Hematopoietic multipotent progenitor cell treated with erythropoietin and hydrocortisone succinate and interleukin-3 and kit ligand, for 8 days (in vitro differentiated cells): ENCODE data around the gene TRIM15.
A peak's percentile ranks its signal among the peaks of the same experiment; 100 is the strongest.
"Not testable (repeated sequence)": the region's sequence is repeated elsewhere in the genome, so short reads cannot be mapped to it uniquely, and the experiment has no call there.

Source experiments
- DNase-seq: peaks from one replicate; pipeline ENCODE4 v3.0.0-alpha.2; 2015

TRIM15 gene

GRCh38 chr6:30163918-30164654 lies 740 bp downstream of the TRIM15 start:
- DNase-seq = no peak

- no peak for DNase-seq
These were observed 1.4 kb downstream of the TRIM15 start for GRCh38 chr6:30164714-30165113.

GRCh38 chr6:30165238-30165637 lies 1.9 kb downstream of the TRIM15 start:
- not testable (repeated sequence) for DNase-seq

GRCh38 chr6:30167101-30167500 lies 3.8 kb downstream of the TRIM15 start:
- no peak for DNase-seq

- peak; percentile 75 for DNase-seq
These were observed 5.4 kb downstream of the TRIM15 start for GRCh38 chr6:30168741-30169140.

GRCh38 chr6:30169658-30170614 lies 6.6 kb downstream of the TRIM15 start:
- DNase-seq = peak; percentile 77

- peak; percentile 66 for DNase-seq
These were observed 8.5 kb downstream of the TRIM15 start for GRCh38 chr6:30171677-30172471.

- no peak for DNase-seq
These were observed 9.3 kb downstream of the TRIM15 start for GRCh38 chr6:30172681-30173080.

GRCh38 chr6:30175765-30176164 lies 12.4 kb downstream of the TRIM15 start:
- no peak for DNase-seq

- no peak for DNase-seq
These were observed 15.5 kb downstream of the TRIM15 start for GRCh38 chr6:30178837-30179236.

GRCh38 chr6:30180145-30180544 lies 16.8 kb downstream of the TRIM15 start:
- DNase-seq = no peak

GRCh38 chr6:30184417-30185031 lies 21.2 kb downstream of the TRIM15 start:
- DNase-seq = no peak

- DNase-seq = no peak
These were observed 22.6 kb downstream of the TRIM15 start for GRCh38 chr6:30185846-30186484.

GRCh38 chr6:30188541-30188940 lies 25.2 kb downstream of the TRIM15 start:
- no peak for DNase-seq

- DNase-seq = no peak
These were observed 28.7 kb downstream of the TRIM15 start for GRCh38 chr6:30192076-30192475.

- no peak for DNase-seq
These were observed 31.7 kb downstream of the TRIM15 start for GRCh38 chr6:30194797-30195690.

- no peak for DNase-seq
These were observed 32.6 kb downstream of the TRIM15 start for GRCh38 chr6:30195951-30196350.

GRCh38 chr6:30196376-30196775 lies 33.0 kb downstream of the TRIM15 start:
- DNase-seq = no peak

- no peak for DNase-seq
These were observed 35.1 kb downstream of the TRIM15 start for GRCh38 chr6:30198166-30199084.
